GM12892 (cell line): ENCODE data around the gene CTDSPL2.

Source experiments
- POLR2AphosphoS5 ChIP-seq: IDR thresholded peaks from 2 replicates; pipeline ENCODE4 v1.6.1; 2011; ENCODE audit warnings: low read depth, low read length, control low read depth
- TAF1 ChIP-seq: IDR thresholded peaks from 2 replicates; pipeline ENCODE4 v1.6.1; 2011; ENCODE audit warnings: low read depth, mild to moderate bottlenecking, control low read depth, low read length, borderline replicate concordance

GRCh38 chr15:44541282-44541958, 114.0 kb downstream of the CTDSPL2 start:
- TF ChIP-seq POLR2AphosphoS5: no peak
- no peak for TF ChIP-seq TAF1
